ENCODE measurements around the gene WT1. TPM values are rescaled to one million over a fixed set of nuclear protein-coding genes. Genes with fewer than 3 reads are reported as not detected.

The WT1 gene
- total and polyA plus RNA-seq, 4 donors = 0.05 to 0.06 TPM; not detected in 2

- Histone ChIP-seq H3K27ac (ENCODE audit: low read depth in 1 of 2, low read length in 2 of 2) (no peak overlapping the region), H3K4me1 (ENCODE audit: control insufficient read depth in 4 of 4, insufficient read depth in 4 of 4, low read length in 3 of 4) (no peaks in the 10 kb centered on the region), H3K27me3 (ENCODE audit: control insufficient read depth in 4 of 4, insufficient read depth in 4 of 4, low read length in 3 of 4) (peaks cover 0 to 7% (median 0%) of the 10 kb centered on the region in 4 donors), H3K4me3 (ENCODE audit: low read depth in 1 of 3, low read length in 3 of 3) (no peak overlapping the region), H3K9ac (ENCODE audit: low read depth in 1 of 2, low read length in 2 of 2) (no peak overlapping the region), H3K9me3 (ENCODE audit: control insufficient read depth in 4 of 4, low read length in 3 of 4) (peaks cover 0 to 2% (median 0%) of the 10 kb centered on the region in 4 donors), H3K36me3 (ENCODE audit: control insufficient read depth in 4 of 4, insufficient read depth in 3 of 4, low read depth in 1 of 4, low read length in 3 of 4) (no peaks in the 10 kb centered on the region)
- no peak for DNase-seq (ENCODE audit: low spot score)
- TF ChIP-seq TAF1 (conservative IDR thresholded peaks at IDR 0.05) = no peak
- peak; percentile 57 for TF ChIP-seq NR2F2 (IDR thresholded peaks at IDR 0.05)
- WGBS = 66% methylated on average over 10 of the region's 10 CpGs
Observed at GRCh38 chr11:32379719-32380118, 55.6 kb downstream of the WT1 start.

- DNase-seq (ENCODE audit: low spot score) = no peak
- no peak for TF ChIP-seq EGR1 (IDR thresholded peaks at IDR 0.05; ENCODE audit: low read depth in 2 of 2)
- no peak for TF ChIP-seq NR2F2 (IDR thresholded peaks at IDR 0.05)
- TF ChIP-seq HNF4A (conservative IDR thresholded peaks at IDR 0.05) = no peak
- TF ChIP-seq RAD21 (IDR thresholded peaks at IDR 0.05) = no peak
- TF ChIP-seq, protein P1, sequence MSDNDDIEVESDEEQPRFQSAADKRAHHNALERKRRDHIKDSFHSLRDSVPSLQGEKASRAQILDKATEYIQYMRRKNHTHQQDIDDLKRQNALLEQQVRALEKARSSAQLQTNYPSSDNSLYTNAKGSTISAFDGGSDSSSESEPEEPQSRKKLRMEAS (IDR thresholded peaks at IDR 0.05) = no peak
- TF ChIP-seq JUND (IDR thresholded peaks at IDR 0.05) = no peak
- no peak for TF ChIP-seq ATF3 (IDR thresholded peaks at IDR 0.05)
- TF ChIP-seq, protein P2, sequence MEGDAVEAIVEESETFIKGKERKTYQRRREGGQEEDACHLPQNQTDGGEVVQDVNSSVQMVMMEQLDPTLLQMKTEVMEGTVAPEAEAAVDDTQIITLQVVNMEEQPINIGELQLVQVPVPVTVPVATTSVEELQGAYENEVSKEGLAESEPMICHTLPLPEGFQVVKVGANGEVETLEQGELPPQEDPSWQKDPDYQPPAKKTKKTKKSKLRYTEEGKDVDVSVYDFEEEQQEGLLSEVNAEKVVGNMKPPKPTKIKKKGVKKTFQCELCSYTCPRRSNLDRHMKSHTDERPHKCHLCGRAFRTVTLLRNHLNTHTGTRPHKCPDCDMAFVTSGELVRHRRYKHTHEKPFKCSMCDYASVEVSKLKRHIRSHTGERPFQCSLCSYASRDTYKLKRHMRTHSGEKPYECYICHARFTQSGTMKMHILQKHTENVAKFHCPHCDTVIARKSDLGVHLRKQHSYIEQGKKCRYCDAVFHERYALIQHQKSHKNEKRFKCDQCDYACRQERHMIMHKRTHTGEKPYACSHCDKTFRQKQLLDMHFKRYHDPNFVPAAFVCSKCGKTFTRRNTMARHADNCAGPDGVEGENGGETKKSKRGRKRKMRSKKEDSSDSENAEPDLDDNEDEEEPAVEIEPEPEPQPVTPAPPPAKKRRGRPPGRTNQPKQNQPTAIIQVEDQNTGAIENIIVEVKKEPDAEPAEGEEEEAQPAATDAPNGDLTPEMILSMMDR (IDR thresholded peaks at IDR 0.05; ENCODE audit: low read depth, low read length, missing input control) = no peak
- TF ChIP-seq SP1 (IDR thresholded peaks at IDR 0.05) = no peak
- WGBS = 84% methylated on average over 1 of the region's 1 CpG
Observed at GRCh38 chr11:32375826-32376225, 59.5 kb downstream of the WT1 start.

GRCh38 chr11:32374261-32374711 lies 61.1 kb downstream of the WT1 start:
- no peaks in the 10 kb centered on the region for H3K36me3 ChIP-seq (ENCODE audit: control insufficient read depth in 4 of 4, insufficient read depth in 3 of 4, low read depth in 1 of 4, low read length in 3 of 4)
- 34% methylated on average over 13 of the region's 13 CpGs for WGBS
- peak; percentile 42 for DNase-seq (ENCODE audit: low spot score)
- no peaks in the 10 kb centered on the region for H3K4me1 ChIP-seq (ENCODE audit: control insufficient read depth in 4 of 4, insufficient read depth in 4 of 4, low read length in 3 of 4)
- peaks cover 0 to 2% (median 0%) of the 10 kb centered on the region in 4 donors for H3K9me3 ChIP-seq (ENCODE audit: control insufficient read depth in 4 of 4, low read length in 3 of 4)
- peaks cover 0 to 4% (median 0%) of the 10 kb centered on the region in 4 donors for H3K27me3 ChIP-seq (ENCODE audit: control insufficient read depth in 4 of 4, insufficient read depth in 4 of 4, low read length in 3 of 4)
- no peak overlapping the region for H3K27ac ChIP-seq (ENCODE audit: low read depth in 1 of 2, low read length in 2 of 2)
- H3K4me3 ChIP-seq (ENCODE audit: low read depth in 1 of 3, low read length in 3 of 3) = no peak overlapping the region
- no peak overlapping the region for H3K9ac ChIP-seq (ENCODE audit: low read depth in 1 of 2, low read length in 2 of 2)
- TF ChIP-seq EGR1 (IDR thresholded peaks at IDR 0.05; ENCODE audit: low read depth in 2 of 2) = no peak
- TF ChIP-seq, protein P3, sequence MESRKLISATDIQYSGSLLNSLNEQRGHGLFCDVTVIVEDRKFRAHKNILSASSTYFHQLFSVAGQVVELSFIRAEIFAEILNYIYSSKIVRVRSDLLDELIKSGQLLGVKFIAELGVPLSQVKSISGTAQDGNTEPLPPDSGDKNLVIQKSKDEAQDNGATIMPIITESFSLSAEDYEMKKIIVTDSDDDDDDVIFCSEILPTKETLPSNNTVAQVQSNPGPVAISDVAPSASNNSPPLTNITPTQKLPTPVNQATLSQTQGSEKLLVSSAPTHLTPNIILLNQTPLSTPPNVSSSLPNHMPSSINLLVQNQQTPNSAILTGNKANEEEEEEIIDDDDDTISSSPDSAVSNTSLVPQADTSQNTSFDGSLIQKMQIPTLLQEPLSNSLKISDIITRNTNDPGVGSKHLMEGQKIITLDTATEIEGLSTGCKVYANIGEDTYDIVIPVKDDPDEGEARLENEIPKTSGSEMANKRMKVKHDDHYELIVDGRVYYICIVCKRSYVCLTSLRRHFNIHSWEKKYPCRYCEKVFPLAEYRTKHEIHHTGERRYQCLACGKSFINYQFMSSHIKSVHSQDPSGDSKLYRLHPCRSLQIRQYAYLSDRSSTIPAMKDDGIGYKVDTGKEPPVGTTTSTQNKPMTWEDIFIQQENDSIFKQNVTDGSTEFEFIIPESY (IDR thresholded peaks at IDR 0.05) = no peak
- TF ChIP-seq TAF1 (conservative IDR thresholded peaks at IDR 0.05) = no peak
- no peak for TF ChIP-seq YY1 (IDR thresholded peaks at IDR 0.05)
- TF ChIP-seq ATF3 (IDR thresholded peaks at IDR 0.05) = no peak
- TF ChIP-seq NR2F2 (IDR thresholded peaks at IDR 0.05) = no peak
- TF ChIP-seq, protein P2 (IDR thresholded peaks at IDR 0.05; ENCODE audit: low read depth, low read length, missing input control) = peak; percentile 7
- TF ChIP-seq, protein P4, sequence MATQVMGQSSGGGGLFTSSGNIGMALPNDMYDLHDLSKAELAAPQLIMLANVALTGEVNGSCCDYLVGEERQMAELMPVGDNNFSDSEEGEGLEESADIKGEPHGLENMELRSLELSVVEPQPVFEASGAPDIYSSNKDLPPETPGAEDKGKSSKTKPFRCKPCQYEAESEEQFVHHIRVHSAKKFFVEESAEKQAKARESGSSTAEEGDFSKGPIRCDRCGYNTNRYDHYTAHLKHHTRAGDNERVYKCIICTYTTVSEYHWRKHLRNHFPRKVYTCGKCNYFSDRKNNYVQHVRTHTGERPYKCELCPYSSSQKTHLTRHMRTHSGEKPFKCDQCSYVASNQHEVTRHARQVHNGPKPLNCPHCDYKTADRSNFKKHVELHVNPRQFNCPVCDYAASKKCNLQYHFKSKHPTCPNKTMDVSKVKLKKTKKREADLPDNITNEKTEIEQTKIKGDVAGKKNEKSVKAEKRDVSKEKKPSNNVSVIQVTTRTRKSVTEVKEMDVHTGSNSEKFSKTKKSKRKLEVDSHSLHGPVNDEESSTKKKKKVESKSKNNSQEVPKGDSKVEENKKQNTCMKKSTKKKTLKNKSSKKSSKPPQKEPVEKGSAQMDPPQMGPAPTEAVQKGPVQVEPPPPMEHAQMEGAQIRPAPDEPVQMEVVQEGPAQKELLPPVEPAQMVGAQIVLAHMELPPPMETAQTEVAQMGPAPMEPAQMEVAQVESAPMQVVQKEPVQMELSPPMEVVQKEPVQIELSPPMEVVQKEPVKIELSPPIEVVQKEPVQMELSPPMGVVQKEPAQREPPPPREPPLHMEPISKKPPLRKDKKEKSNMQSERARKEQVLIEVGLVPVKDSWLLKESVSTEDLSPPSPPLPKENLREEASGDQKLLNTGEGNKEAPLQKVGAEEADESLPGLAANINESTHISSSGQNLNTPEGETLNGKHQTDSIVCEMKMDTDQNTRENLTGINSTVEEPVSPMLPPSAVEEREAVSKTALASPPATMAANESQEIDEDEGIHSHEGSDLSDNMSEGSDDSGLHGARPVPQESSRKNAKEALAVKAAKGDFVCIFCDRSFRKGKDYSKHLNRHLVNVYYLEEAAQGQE (IDR thresholded peaks at IDR 0.05) = no peak
- TF ChIP-seq, protein P1 (IDR thresholded peaks at IDR 0.05) = no peak
- TF ChIP-seq SP1 (IDR thresholded peaks at IDR 0.05) = no peak
- no peak for TF ChIP-seq JUND (IDR thresholded peaks at IDR 0.05)
- TF ChIP-seq HNF4A (conservative IDR thresholded peaks at IDR 0.05) = no peak
- TF ChIP-seq RAD21 (IDR thresholded peaks at IDR 0.05) = peak; percentile 36 to 63
- TF ChIP-seq GABPA (IDR thresholded peaks at IDR 0.05 in 1 of 2, conservative IDR thresholded peaks at IDR 0.05 in 1 of 2) = no peak
- no peak for TF ChIP-seq FOXA2 (IDR thresholded peaks at IDR 0.05)

More at GRCh38 chr11:32375826-32376225, 59.5 kb downstream of the WT1 start:
- H3K27me3 ChIP-seq (ENCODE audit: control insufficient read depth in 4 of 4, insufficient read depth in 4 of 4, low read length in 3 of 4) = peaks cover 0 to 4% (median 0%) of the 10 kb centered on the region in 4 donors
- H3K4me1 ChIP-seq (ENCODE audit: control insufficient read depth in 4 of 4, insufficient read depth in 4 of 4, low read length in 3 of 4) = no peaks in the 10 kb centered on the region
- no peak overlapping the region for H3K4me3 ChIP-seq (ENCODE audit: low read depth in 1 of 3, low read length in 3 of 3)
- no peaks in the 10 kb centered on the region for H3K36me3 ChIP-seq (ENCODE audit: control insufficient read depth in 4 of 4, insufficient read depth in 3 of 4, low read depth in 1 of 4, low read length in 3 of 4)
- H3K27ac ChIP-seq (ENCODE audit: low read depth in 1 of 2, low read length in 2 of 2) = no peak overlapping the region
- peaks cover 0 to 2% (median 0%) of the 10 kb centered on the region in 4 donors for H3K9me3 ChIP-seq (ENCODE audit: control insufficient read depth in 4 of 4, low read length in 3 of 4)
- no peak overlapping the region for H3K9ac ChIP-seq (ENCODE audit: low read depth in 1 of 2, low read length in 2 of 2)

Measured in liver (tissue), 9 donors.